A549 (cell line): ENCODE data around the gene ADAR.

Experiments
- BCL3 ChIP-seq: fragments of >200 bp; sonication (Bioruptor Twin); formaldehyde crosslinking; IDR thresholded peaks from 3 replicates; pipeline ENCODE4 v1.6.1; 2016
- CTCF ChIP-seq: fragments of >200 bp; sonication (Bioruptor Twin); formaldehyde crosslinking; IDR thresholded peaks from 3 replicates; pipeline ENCODE4 v1.5.1; 2016
- FOSL2 ChIP-seq, 2 experiments: fragments of 450-650 bp in 1 of 2; fragments of >200 bp in 1 of 2; sonication (Bioruptor Twin) in 1 of 2; formaldehyde crosslinking; IDR thresholded peaks; 2 replicates each; pipeline versions ENCODE4 v1.5.0 to v1.6.1; 2016 to 2020; ENCODE audit warnings: mild to moderate bottlenecking in 1 of 2, moderate library complexity in 1 of 2
- HDAC2 ChIP-seq: fragments of 200-600 bp; sonication (generic); IDR thresholded peaks from 2 replicates; pipeline ENCODE4 v1.6.1; 2016
- RAD21 ChIP-seq, 2 experiments: fragments of >200 bp in 1 of 2; sonication (Bioruptor Twin) in 1 of 2; formaldehyde crosslinking in 1 of 2; IDR thresholded peaks in 1 of 2; conservative IDR thresholded peaks in 1 of 2; 2 replicates in 1 of 2; 3 replicates in 1 of 2; pipeline ENCODE4 v1.6.1; 2012 to 2018; ENCODE audit warnings: inconsistent platforms in 1 of 2
- RNF2 ChIP-seq: fragments of 200-600 bp; sonication (generic); IDR thresholded peaks from 2 replicates; pipeline ENCODE4 v1.6.1; 2016; ENCODE audit warnings: low read depth, mild to moderate bottlenecking, antibody characterized with exemption, moderate library complexity, borderline replicate concordance
- SREBF2 ChIP-seq: fragments of 450-650 bp; IDR thresholded peaks from 2 replicates; pipeline ENCODE4 v1.6.1; 2014; ENCODE audit warnings: mild to moderate bottlenecking, moderate library complexity

- TF ChIP-seq HDAC2 (no peak), CTCF (no peak), BCL3 (no peak), SREBF2 (no peak), RAD21 (conservative IDR thresholded peaks at IDR 0.05 in 1 of 2, IDR thresholded peaks at IDR 0.05 in 1 of 2) (no peak), RNF2 (no peak), FOSL2 (IDR thresholded peaks at IDR 0.05) (no peak), FOSL2 (CRISPR knock-in tag; IDR thresholded peaks at IDR 0.05) (no peak)
Measured at GRCh38 chr1:154624746-154625643, 17.0 kb upstream of the ADAR start.
